Body of pancreas (tissue), 4 donors: Measurements from ENCODE around the gene PSAPL1. TPM values are rescaled to one million over a fixed set of nuclear protein-coding genes. Genes with fewer than 3 reads are reported as not detected.
A peak's percentile ranks its signal among the peaks of the same experiment; 100 is the strongest.

Experiments
- ATAC-seq: fragments of 150-250 bp; one replicate; pipeline ENCODE4 v1.9.1; 2016
- DNase-seq, 4 donors: peaks; one replicate each; pipeline ENCODE4 v3.0.0-alpha.2; 2019
- H3K27ac ChIP-seq, 4 donors: fragments of 200-600 bp; sonication (generic); 1 replicate in 3 of 4; 2 replicates in 1 of 4; pipeline versions ENCODE4 v1.5.1 to v1.6.1; 2016 to 2019; ENCODE audit warnings: mild to moderate bottlenecking in 1 of 4, mixed read lengths in 1 of 4, moderate library complexity in 1 of 4
- H3K27me3 ChIP-seq, 2 donors: fragments of 200-600 bp; sonication (generic); one replicate each; pipeline ENCODE4 v1.6.0; 2016; ENCODE audit warnings: mild to moderate bottlenecking in 1 of 2
- H3K36me3 ChIP-seq, 2 donors: fragments of 200-600 bp; sonication (generic); replicated peaks in 1 of 2; 2 replicates each; pipeline ENCODE4 v1.5.1; 2016; ENCODE audit warnings: low read depth in 2 of 2; ENCODE audit not compliant: insufficient read depth in 1 of 2
- H3K4me1 ChIP-seq: fragments of 200-600 bp; sonication (generic); one replicate; pipeline ENCODE4 v1.6.0; 2016
- H3K4me3 ChIP-seq, 2 donors: fragments of 200-600 bp; sonication (generic); 1 replicate in 1 of 2; 2 replicates in 1 of 2; pipeline ENCODE4 v1.5.1; 2016 to 2019
- H3K9me3 ChIP-seq, 3 donors: fragments of 200-600 bp; sonication (generic); 1 replicate in 2 of 3; 2 replicates in 1 of 3; pipeline ENCODE4 v1.5.1; 2016
- POLR2A ChIP-seq, 3 donors: fragments of 450-650 bp; IDR thresholded peaks; one replicate each; pipeline ENCODE4 v1.6.1; 2016; ENCODE audit warnings: antibody characterized with exemption in 3 of 3, mild to moderate bottlenecking in 2 of 3
- WGBS, 2 donors: methylation state at CpG; one replicate each; pipeline ENCODE4 v1.1.5; 2017; 5-methylcytosine and 5-hydroxymethylcytosine counted together
- intact Hi-C: fragments of 100-400 bp; cut with DNase I; formaldehyde crosslinking; loops from one replicate; pipeline ENCODE4 v1.15.1; 2023
- total RNA-seq, 2 donors: library from RNA; depleted of rRNA; stranded (reverse); fragments of >200 nt; gene quantifications; one replicate each; pipeline ENCODE4 v1.1.0, GENCODE V29; 2016
- TF ChIP-seq, protein P1 (sequence below), 7 experiments: fragments of 450-650 bp in 4 of 7; fragments of 200-600 bp in 3 of 7; sonication (generic) in 3 of 7; IDR thresholded peaks; one replicate each; pipeline ENCODE4 v1.5.1; 2016 to 2019; ENCODE audit warnings: antibody characterized with exemption in 7 of 7

The PSAPL1 gene
- total RNA-seq, 2 donors from 2014 or later: 0.52 TPM; not detected in 1

DNA sequence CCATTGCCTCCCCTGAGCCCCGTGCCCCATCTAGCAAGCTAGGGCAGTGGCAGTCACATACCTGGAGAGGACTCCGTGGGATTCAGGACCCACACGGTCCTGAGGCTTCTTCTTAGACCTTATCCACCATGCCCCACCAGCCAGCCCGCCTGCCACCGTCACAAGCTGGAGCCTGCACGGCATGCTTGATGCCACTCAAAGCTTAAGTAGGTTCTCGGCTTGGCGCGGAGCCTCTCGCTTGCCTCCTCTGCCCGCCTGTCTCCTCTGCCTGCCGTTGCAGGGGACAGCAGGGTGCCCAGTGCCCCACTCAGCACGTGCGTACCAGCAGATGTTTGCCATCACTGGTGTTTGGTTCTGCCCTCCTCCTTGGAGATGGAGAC, 14.1 kb downstream of the PSAPL1 start:
- peak in 2 of 4 donors; percentile 7 to 8 for DNase-seq
- no peak for TF ChIP-seq POLR2A (IDR thresholded peaks at IDR 0.05)
- TF ChIP-seq, protein P1, sequence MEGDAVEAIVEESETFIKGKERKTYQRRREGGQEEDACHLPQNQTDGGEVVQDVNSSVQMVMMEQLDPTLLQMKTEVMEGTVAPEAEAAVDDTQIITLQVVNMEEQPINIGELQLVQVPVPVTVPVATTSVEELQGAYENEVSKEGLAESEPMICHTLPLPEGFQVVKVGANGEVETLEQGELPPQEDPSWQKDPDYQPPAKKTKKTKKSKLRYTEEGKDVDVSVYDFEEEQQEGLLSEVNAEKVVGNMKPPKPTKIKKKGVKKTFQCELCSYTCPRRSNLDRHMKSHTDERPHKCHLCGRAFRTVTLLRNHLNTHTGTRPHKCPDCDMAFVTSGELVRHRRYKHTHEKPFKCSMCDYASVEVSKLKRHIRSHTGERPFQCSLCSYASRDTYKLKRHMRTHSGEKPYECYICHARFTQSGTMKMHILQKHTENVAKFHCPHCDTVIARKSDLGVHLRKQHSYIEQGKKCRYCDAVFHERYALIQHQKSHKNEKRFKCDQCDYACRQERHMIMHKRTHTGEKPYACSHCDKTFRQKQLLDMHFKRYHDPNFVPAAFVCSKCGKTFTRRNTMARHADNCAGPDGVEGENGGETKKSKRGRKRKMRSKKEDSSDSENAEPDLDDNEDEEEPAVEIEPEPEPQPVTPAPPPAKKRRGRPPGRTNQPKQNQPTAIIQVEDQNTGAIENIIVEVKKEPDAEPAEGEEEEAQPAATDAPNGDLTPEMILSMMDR (IDR thresholded peaks at IDR 0.05): no peak
- no peaks in the 10 kb centered on the region for H3K4me1 ChIP-seq
- intact Hi-C loops: no loop called here
- H3K27ac ChIP-seq: no peak overlapping the region
- no peaks in the 10 kb centered on the region for H3K9me3 ChIP-seq
- no peaks in the 10 kb centered on the region for H3K36me3 ChIP-seq
- WGBS, 2 donors: 69% methylated on average over 11 to 14 of the region's 14 CpGs
- H3K27me3 ChIP-seq: no peaks in the 10 kb centered on the region
- ATAC-seq: no peak
- no peak overlapping the region for H3K4me3 ChIP-seq

DNA sequence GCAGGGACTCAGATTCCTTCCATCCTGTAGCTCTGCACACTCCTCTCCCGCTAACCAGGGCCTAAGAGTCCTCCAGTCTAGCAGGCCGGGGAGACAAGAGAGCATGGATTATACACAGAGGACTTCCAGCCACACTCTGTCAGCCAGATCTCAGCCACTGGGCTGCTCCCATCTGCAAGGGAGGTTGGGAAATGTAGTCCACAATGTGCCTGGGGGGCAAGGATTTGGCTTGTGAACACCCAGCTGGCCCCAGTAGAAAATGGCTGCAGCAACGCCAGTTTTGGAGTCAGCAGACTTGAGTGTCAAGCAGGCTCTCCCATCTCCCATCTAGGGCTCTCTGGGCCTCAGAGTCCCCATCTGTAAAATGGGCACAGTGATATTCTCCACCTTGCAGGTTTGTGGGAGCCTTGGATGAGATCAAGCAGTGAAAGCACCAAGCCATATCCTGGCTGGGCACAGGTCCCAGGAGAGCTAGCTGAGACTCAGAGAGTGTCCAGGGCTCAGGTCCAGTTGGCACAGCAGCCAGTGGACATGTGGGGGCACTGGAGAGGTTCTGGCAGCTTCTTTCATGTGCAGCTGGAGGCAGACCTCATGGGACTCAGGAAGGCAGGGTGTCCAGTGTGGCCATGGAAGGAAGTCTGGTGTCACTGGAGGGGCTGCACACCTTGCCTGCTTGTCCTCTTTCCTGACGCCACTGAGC, 14.6 kb downstream of the PSAPL1 start:
- Histone ChIP-seq H3K4me1 (no peaks in the 10 kb centered on the region), H3K27me3 (no peaks in the 10 kb centered on the region), H3K27ac (no peak overlapping the region), H3K4me3 (no peak overlapping the region), H3K9me3 (no peaks in the 10 kb centered on the region), H3K36me3 (no peaks in the 10 kb centered on the region)
- TF ChIP-seq, protein P1 (IDR thresholded peaks at IDR 0.05): no peak
- no peak for TF ChIP-seq POLR2A (IDR thresholded peaks at IDR 0.05)
- 42 to 48% methylated on average over 2 to 3 of the region's 4 CpGs for WGBS, 2 donors
- ATAC-seq (no peak), DNase-seq (peak in 1 of 4 donors; percentile 9)
- intact Hi-C loops: no loop called here

DNA sequence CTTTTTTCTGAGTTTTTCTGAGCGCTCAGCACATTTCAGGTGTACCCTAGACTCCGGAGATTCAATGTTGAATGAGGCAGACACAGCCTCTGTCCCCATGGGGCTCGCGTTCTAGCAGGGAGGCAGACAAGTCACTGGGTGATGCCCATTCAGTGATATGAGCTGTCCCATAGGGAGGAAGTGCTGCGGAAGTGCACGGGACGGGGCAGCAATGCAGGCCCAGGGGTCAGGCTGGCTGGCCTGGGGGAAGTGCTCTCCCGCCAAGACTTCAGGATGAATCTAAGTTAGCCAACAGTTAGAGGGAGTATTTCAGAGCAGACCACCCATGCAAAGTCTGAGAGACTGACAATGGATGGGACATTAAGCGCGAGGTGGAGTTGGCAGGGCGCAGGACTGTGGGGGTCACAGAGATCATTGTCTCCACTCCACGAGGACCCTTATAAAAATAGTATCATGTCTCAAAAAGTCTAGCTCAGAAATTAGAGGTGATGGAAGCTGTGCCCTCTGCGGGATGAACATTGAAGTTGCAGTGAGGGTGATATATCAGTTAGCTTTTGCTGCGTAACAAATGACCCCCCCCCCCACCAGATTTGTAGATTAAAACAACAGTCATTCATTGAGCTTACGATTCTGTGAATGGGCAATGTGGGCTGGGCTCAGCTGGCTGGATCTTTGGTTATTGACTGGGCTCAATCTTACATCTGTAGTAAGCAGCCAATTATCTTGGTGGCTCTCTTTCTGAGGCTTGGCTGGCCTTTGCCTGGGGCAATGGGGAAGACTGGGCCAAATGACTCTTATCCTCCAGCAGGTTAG, 16.4 kb downstream of the PSAPL1 start:
- no peaks in the 10 kb centered on the region for H3K9me3 ChIP-seq
- TF ChIP-seq, protein P1 (IDR thresholded peaks at IDR 0.05): no peak
- TF ChIP-seq POLR2A (IDR thresholded peaks at IDR 0.05): no peak
- no peak overlapping the region for H3K4me3 ChIP-seq
- intact Hi-C loops: no loop called here
- no peaks in the 10 kb centered on the region for H3K27me3 ChIP-seq
- no peaks in the 10 kb centered on the region for H3K4me1 ChIP-seq
- 82% methylated on average over 15 of the region's 15 CpGs for WGBS, 2 donors
- DNase-seq: peak in 2 of 4 donors; percentile 3 to 4
- no peaks in the 10 kb centered on the region for H3K36me3 ChIP-seq
- no peak overlapping the region for H3K27ac ChIP-seq
- ATAC-seq: no peak

DNA sequence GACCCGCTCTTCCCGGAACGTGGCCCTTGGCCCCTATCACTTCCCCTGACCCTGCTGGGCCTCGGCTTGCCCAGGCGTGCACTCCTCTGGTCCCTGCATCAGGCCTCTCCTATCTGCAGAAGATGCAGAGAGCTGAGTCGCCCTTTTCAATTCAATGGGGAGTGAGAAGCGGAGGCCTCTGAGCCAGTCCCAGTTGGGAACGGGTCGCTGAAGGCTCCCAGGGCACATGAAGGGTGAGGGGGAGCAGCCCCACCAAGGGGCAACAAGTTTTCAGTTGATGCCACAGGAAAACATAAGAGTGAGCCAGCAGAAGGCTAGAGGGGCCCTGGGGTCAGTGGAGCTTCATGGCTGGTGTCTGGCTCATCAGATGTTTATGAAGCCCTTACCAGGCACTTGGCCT, 17.1 kb downstream of the PSAPL1 start:
- Histone ChIP-seq H3K27me3 (no peaks in the 10 kb centered on the region), H3K4me1 (no peaks in the 10 kb centered on the region), H3K36me3 (no peaks in the 10 kb centered on the region), H3K4me3 (no peak overlapping the region), H3K9me3 (no peaks in the 10 kb centered on the region), H3K27ac (no peak overlapping the region)
- no peak for TF ChIP-seq POLR2A (IDR thresholded peaks at IDR 0.05)
- TF ChIP-seq, protein P1 (IDR thresholded peaks at IDR 0.05): no peak
- ATAC-seq (no peak), DNase-seq (peak in 2 of 4 donors; percentile 0 to 2)
- 42 to 78% methylated on average over 5 to 9 of the region's 9 CpGs for WGBS, 2 donors
- intact Hi-C loops: no loop called here
